WTC11 (cell line): ENCODE data around the gene SEC24B. TPM values are rescaled to one million over a fixed set of nuclear protein-coding genes. Genes with fewer than 3 reads are reported as not detected.

Experiments used
- ATAC-seq: fragments of 200-7000 bp; cut with Tn5 transposase; 2 replicates; pipeline ENCODE4 v1.10.0; 2021; ENCODE audit warnings: mild to moderate bottlenecking, moderate library complexity
- CTCF ChIA-PET: fragments of 300-600 bp; sonication (Branson Sonifier 250); formaldehyde crosslinking; loops from one replicate; lab custom pipeline; 2021; ENCODE audit warnings: antibody characterized with exemption; lab: Charles Lee
- POLR2A ChIA-PET: fragments of 350-600 bp; sonication (Branson Sonifier 250); formaldehyde crosslinking; loops from one replicate; lab custom pipeline; 2021; ENCODE audit warnings: antibody characterized with exemption; lab: Charles Lee
- DNase-seq: peaks from one replicate; pipeline ENCODE4 v3.0.0; 2021; ENCODE audit warnings: low spot score
- H3K27ac Mint-ChIP-seq: 2 replicates; pipeline ENCODE4 v1.8.0; 2021; ENCODE audit warnings: mixed read lengths
- H3K27me3 Mint-ChIP-seq: 2 replicates; pipeline ENCODE4 v1.8.0; 2021; ENCODE audit warnings: low read depth, mild to moderate bottlenecking, moderate library complexity, mixed read lengths
- H3K36me3 Mint-ChIP-seq: 2 replicates; pipeline ENCODE4 v1.8.0; 2021; ENCODE audit warnings: mixed read lengths
- H3K4me1 Mint-ChIP-seq: 2 replicates; pipeline ENCODE4 v1.8.0; 2022; ENCODE audit warnings: mixed read lengths
- H3K4me3 Mint-ChIP-seq: 2 replicates; pipeline ENCODE4 v1.8.0; 2021; ENCODE audit warnings: mild to moderate bottlenecking, moderate library complexity, mixed read lengths
- H3K9me3 Mint-ChIP-seq: 2 replicates; pipeline ENCODE4 v1.8.0; 2021; ENCODE audit warnings: mixed read lengths
- AFF4 ChIP-seq: sonication (generic); formaldehyde crosslinking; IDR thresholded peaks from 2 replicates; pipeline ENCODE4 v1.8.1; 2023; ENCODE audit warnings: mild to moderate bottlenecking, missing genetic modification reagents, borderline replicate concordance
- CBFB ChIP-seq: sonication (generic); formaldehyde crosslinking; IDR thresholded peaks from 2 replicates; pipeline ENCODE4 v1.8.1; 2022; ENCODE audit warnings: mild to moderate bottlenecking, low read depth, missing genetic modification reagents
- CREB1 ChIP-seq: sonication (generic); formaldehyde crosslinking; IDR thresholded peaks from 2 replicates; pipeline ENCODE4 v1.8.0; 2023; ENCODE audit warnings: mild to moderate bottlenecking, missing genetic modification reagents
- CREM ChIP-seq: sonication (generic); formaldehyde crosslinking; IDR thresholded peaks from 2 replicates; pipeline ENCODE4 v1.8.1; 2022; ENCODE audit warnings: mild to moderate bottlenecking, missing genetic modification reagents, moderate library complexity
- ETV6 ChIP-seq: sonication (generic); formaldehyde crosslinking; IDR thresholded peaks from 2 replicates; pipeline ENCODE4 v1.8.1; 2022; ENCODE audit warnings: mild to moderate bottlenecking, missing genetic modification reagents
- GRHL2 ChIP-seq: fragments of 250-450 bp; sonication (Bioruptor Pico); IDR thresholded peaks from 2 replicates; pipeline ENCODE4 v1.8.0; 2022; ENCODE audit warnings: mild to moderate bottlenecking, moderate library complexity; ENCODE audit not compliant: insufficient replicate concordance, severe bottlenecking
- KAT7 ChIP-seq: sonication (generic); formaldehyde crosslinking; IDR thresholded peaks from 2 replicates; pipeline ENCODE4 v1.8.1; 2023; ENCODE audit warnings: missing genetic modification reagents, mild to moderate bottlenecking, borderline replicate concordance
- NFE2L1 ChIP-seq: sonication (generic); formaldehyde crosslinking; IDR thresholded peaks from 2 replicates; pipeline ENCODE4 v1.8.1; 2023; ENCODE audit warnings: missing genetic modification reagents
- NR3C1 ChIP-seq: sonication (generic); formaldehyde crosslinking; conservative IDR thresholded peaks from 2 replicates; pipeline ENCODE4 v1.8.1; 2023; ENCODE audit warnings: low read depth, mild to moderate bottlenecking, missing genetic modification reagents
- RELA ChIP-seq: sonication (generic); formaldehyde crosslinking; IDR thresholded peaks from 2 replicates; pipeline ENCODE4 v1.8.1; 2022; ENCODE audit warnings: missing genetic modification reagents, mild to moderate bottlenecking, borderline replicate concordance
- SMAD4 ChIP-seq: sonication (generic); formaldehyde crosslinking; IDR thresholded peaks from 2 replicates; pipeline ENCODE4 v1.8.0; 2022; ENCODE audit warnings: mild to moderate bottlenecking, missing genetic modification reagents
- SOX15 ChIP-seq: fragments of 250-450 bp; sonication (Bioruptor Pico); IDR thresholded peaks from 2 replicates; pipeline ENCODE4 v1.9.0; 2021; ENCODE audit warnings: mild to moderate bottlenecking
- TEAD1 ChIP-seq: sonication (generic); formaldehyde crosslinking; IDR thresholded peaks from 2 replicates; pipeline ENCODE4 v1.8.0; 2022; ENCODE audit warnings: mild to moderate bottlenecking, missing genetic modification reagents
- ZNF219 ChIP-seq: sonication (generic); formaldehyde crosslinking; IDR thresholded peaks from 2 replicates; pipeline ENCODE4 v1.8.0; 2023; ENCODE audit warnings: missing genetic modification reagents, mild to moderate bottlenecking, borderline replicate concordance
- ZNF281 ChIP-seq: sonication (generic); formaldehyde crosslinking; IDR thresholded peaks from 2 replicates; pipeline ENCODE4 v1.8.0; 2023; ENCODE audit warnings: mild to moderate bottlenecking, missing genetic modification reagents
- total RNA-seq: library from RNA; stranded (reverse); gene quantifications from 3 replicates; pipeline ENCODE4 v1.2.3, GENCODE V29; 2021
- TF ChIP-seq, protein P1 (sequence below): fragments of 250-450 bp; sonication (Bioruptor Pico); IDR thresholded peaks from 2 replicates; pipeline ENCODE4 v1.9.0; 2021; ENCODE audit warnings: mild to moderate bottlenecking
- TF ChIP-seq, protein P2 (sequence below): sonication (generic); formaldehyde crosslinking; IDR thresholded peaks from 2 replicates; pipeline ENCODE4 v1.8.1; 2022; ENCODE audit warnings: mild to moderate bottlenecking, moderate library complexity, missing genetic modification reagents
- TF ChIP-seq, protein P3 (sequence below): sonication (generic); formaldehyde crosslinking; IDR thresholded peaks from 2 replicates; pipeline ENCODE4 v1.8.1; 2023; ENCODE audit warnings: mild to moderate bottlenecking, missing genetic modification reagents
- TF ChIP-seq, protein P4 (sequence below): sonication (generic); formaldehyde crosslinking; IDR thresholded peaks from 2 replicates; pipeline ENCODE4 v1.8.0; 2022; ENCODE audit warnings: mild to moderate bottlenecking, missing genetic modification reagents

SEC24B gene
- total RNA-seq, 1 experiment from 2014 or later, result 24.0 TPM

GRCh38 chr4:109495514-109495913 is 61.9 kb downstream of the SEC24B start (continued):
- TF ChIP-seq, protein P1, sequence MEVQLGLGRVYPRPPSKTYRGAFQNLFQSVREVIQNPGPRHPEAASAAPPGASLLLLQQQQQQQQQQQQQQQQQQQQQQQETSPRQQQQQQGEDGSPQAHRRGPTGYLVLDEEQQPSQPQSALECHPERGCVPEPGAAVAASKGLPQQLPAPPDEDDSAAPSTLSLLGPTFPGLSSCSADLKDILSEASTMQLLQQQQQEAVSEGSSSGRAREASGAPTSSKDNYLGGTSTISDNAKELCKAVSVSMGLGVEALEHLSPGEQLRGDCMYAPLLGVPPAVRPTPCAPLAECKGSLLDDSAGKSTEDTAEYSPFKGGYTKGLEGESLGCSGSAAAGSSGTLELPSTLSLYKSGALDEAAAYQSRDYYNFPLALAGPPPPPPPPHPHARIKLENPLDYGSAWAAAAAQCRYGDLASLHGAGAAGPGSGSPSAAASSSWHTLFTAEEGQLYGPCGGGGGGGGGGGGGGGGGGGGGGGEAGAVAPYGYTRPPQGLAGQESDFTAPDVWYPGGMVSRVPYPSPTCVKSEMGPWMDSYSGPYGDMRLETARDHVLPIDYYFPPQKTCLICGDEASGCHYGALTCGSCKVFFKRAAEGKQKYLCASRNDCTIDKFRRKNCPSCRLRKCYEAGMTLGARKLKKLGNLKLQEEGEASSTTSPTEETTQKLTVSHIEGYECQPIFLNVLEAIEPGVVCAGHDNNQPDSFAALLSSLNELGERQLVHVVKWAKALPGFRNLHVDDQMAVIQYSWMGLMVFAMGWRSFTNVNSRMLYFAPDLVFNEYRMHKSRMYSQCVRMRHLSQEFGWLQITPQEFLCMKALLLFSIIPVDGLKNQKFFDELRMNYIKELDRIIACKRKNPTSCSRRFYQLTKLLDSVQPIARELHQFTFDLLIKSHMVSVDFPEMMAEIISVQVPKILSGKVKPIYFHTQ (CRISPR knock-in tag), result no peak
- no peak for TF ChIP-seq ZNF281
- TF ChIP-seq, protein P2, sequence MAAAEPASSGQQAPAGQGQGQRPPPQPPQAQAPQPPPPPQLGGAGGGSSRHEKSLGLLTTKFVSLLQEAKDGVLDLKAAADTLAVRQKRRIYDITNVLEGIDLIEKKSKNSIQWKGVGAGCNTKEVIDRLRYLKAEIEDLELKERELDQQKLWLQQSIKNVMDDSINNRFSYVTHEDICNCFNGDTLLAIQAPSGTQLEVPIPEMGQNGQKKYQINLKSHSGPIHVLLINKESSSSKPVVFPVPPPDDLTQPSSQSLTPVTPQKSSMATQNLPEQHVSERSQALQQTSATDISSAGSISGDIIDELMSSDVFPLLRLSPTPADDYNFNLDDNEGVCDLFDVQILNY (CRISPR knock-in tag), result no peak
- TF ChIP-seq GRHL2, result no peak
- no peak for TF ChIP-seq RELA (CRISPR knock-in tag)
- TF ChIP-seq SMAD4 (CRISPR knock-in tag), result no peak
- no peak for TF ChIP-seq ETV6 (CRISPR knock-in tag)
- TF ChIP-seq, all 79 proteins: peak for 0

- TF ChIP-seq NFE2L1 (CRISPR knock-in tag) (no peak), SOX15 (no peak), ZNF219 (CRISPR knock-in tag) (no peak), KAT7 (CRISPR knock-in tag) (no peak), CREB1 (CRISPR knock-in tag) (no peak), AFF4 (CRISPR knock-in tag) (no peak), NR3C1 (CRISPR knock-in tag) (no peak), ETV6 (CRISPR knock-in tag) (no peak), TEAD1 (CRISPR knock-in tag) (no peak), CBFB (no peak), CREM (CRISPR knock-in tag) (no peak)
- TF ChIP-seq, protein P3, sequence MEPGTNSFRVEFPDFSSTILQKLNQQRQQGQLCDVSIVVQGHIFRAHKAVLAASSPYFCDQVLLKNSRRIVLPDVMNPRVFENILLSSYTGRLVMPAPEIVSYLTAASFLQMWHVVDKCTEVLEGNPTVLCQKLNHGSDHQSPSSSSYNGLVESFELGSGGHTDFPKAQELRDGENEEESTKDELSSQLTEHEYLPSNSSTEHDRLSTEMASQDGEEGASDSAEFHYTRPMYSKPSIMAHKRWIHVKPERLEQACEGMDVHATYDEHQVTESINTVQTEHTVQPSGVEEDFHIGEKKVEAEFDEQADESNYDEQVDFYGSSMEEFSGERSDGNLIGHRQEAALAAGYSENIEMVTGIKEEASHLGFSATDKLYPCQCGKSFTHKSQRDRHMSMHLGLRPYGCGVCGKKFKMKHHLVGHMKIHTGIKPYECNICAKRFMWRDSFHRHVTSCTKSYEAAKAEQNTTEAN (CRISPR knock-in tag), result no peak
- TF ChIP-seq, protein P4, sequence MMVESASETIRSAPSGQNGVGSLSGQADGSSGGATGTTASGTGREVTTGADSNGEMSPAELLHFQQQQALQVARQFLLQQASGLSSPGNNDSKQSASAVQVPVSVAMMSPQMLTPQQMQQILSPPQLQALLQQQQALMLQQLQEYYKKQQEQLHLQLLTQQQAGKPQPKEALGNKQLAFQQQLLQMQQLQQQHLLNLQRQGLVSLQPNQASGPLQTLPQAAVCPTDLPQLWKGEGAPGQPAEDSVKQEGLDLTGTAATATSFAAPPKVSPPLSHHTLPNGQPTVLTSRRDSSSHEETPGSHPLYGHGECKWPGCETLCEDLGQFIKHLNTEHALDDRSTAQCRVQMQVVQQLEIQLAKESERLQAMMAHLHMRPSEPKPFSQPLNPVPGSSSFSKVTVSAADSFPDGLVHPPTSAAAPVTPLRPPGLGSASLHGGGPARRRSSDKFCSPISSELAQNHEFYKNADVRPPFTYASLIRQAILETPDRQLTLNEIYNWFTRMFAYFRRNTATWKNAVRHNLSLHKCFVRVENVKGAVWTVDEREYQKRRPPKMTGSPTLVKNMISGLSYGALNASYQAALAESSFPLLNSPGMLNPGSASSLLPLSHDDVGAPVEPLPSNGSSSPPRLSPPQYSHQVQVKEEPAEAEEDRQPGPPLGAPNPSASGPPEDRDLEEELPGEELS (CRISPR knock-in tag), result no peak
- ChIA-PET POLR2A (no interaction called here), CTCF (no interaction called here)
- ATAC-seq (no peak), DNase-seq (no peak)
- Mint-ChIP-seq H3K36me3 (peaks cover 46% of the 10 kb centered on the region), H3K27me3 (no peaks in the 10 kb centered on the region), H3K27ac (no peak overlapping the region), H3K4me1 (no peaks in the 10 kb centered on the region), H3K4me3 (no peak overlapping the region), H3K9me3 (no peaks in the 10 kb centered on the region)
These were observed 63.3 kb downstream of the SEC24B start for GRCh38 chr4:109496875-109497274.
